Keratinocyte (primary cell): Measurements from ENCODE around the gene APOBR. TPM values are rescaled to one million over a fixed set of nuclear protein-coding genes. Genes with fewer than 3 reads are reported as not detected.
A peak's percentile ranks its signal among the peaks of the same experiment; 100 is the strongest.

Experiments
- DNase-seq: peaks from one replicate; pipeline ENCODE4 v3.0.0-alpha.2; 2011; ENCODE audit warnings: low read depth, missing footprints, low spot score
- FAIRE-seq: peaks from 2 replicates; lab custom pipeline; 2011; peaks lifted over from hg19 to GRCh38; lab: Jason Lieb, UNC
- H2AFZ ChIP-seq: 2 replicates; pipeline ENCODE4 v1.6.0; 2012; ENCODE audit warnings: low read length, control low read depth, inconsistent platforms; ENCODE audit not compliant: control insufficient read depth
- H3K27ac ChIP-seq: 2 replicates; pipeline ENCODE4 v1.5.1; 2011; ENCODE audit warnings: low read length; ENCODE audit not compliant: control insufficient read depth, insufficient read depth
- H3K27me3 ChIP-seq: 3 replicates; pipeline ENCODE4 v1.6.0; 2011; ENCODE audit warnings: low read length; ENCODE audit not compliant: control insufficient read depth, insufficient read depth; ENCODE audit errors: extremely low read depth
- H3K36me3 ChIP-seq, 2 experiments: 2 replicates in 1 of 2; 3 replicates in 1 of 2; pipeline ENCODE4 v1.5.1; 2011; ENCODE audit warnings: low read length in 2 of 2, mild to moderate bottlenecking in 1 of 2; ENCODE audit not compliant: control insufficient read depth in 2 of 2, insufficient read depth in 2 of 2; ENCODE audit errors: extremely low read depth in 1 of 2
- H3K4me1 ChIP-seq: 3 replicates; pipeline ENCODE4 v1.5.1; 2011; ENCODE audit warnings: low read length; ENCODE audit not compliant: control insufficient read depth, insufficient read depth; ENCODE audit errors: extremely low read depth
- H3K4me2 ChIP-seq: 3 replicates; pipeline ENCODE4 v1.6.0; 2011; ENCODE audit warnings: low read depth, low read length; ENCODE audit not compliant: control insufficient read depth, insufficient read depth; ENCODE audit errors: extremely low read depth
- H3K4me3 ChIP-seq, 3 experiments: fragments of 200-600 bp in 1 of 3; sonication (generic) in 1 of 3; 2 replicates in 2 of 3; 3 replicates in 1 of 3; pipeline ENCODE4 v1.5.1; 2011 to 2016; ENCODE audit warnings: low read length in 3 of 3, mild to moderate bottlenecking in 3 of 3, control low read depth in 2 of 3, inconsistent platforms in 1 of 3, low read depth in 1 of 3, mixed read lengths in 1 of 3, mixed run types in 1 of 3, moderate library complexity in 1 of 3; ENCODE audit not compliant: control insufficient read depth in 2 of 3, insufficient read depth in 2 of 3; ENCODE audit errors: extremely low read depth in 1 of 3
- H3K79me2 ChIP-seq: 2 replicates; pipeline ENCODE4 v1.6.0; 2012; ENCODE audit warnings: low read length; ENCODE audit not compliant: control insufficient read depth, insufficient read depth
- H3K9ac ChIP-seq: 3 replicates; pipeline ENCODE4 v1.6.0; 2011; ENCODE audit warnings: low read length; ENCODE audit not compliant: control insufficient read depth, insufficient read depth; ENCODE audit errors: extremely low read depth
- H3K9me1 ChIP-seq: 3 replicates; pipeline ENCODE4 v1.6.0; 2011; ENCODE audit warnings: low read length; ENCODE audit not compliant: control insufficient read depth, insufficient read depth; ENCODE audit errors: extremely low read depth
- H3K9me3 ChIP-seq: 2 replicates; pipeline ENCODE4 v1.5.1; 2012; ENCODE audit warnings: low read depth, low read length; ENCODE audit not compliant: control insufficient read depth
- H4K20me1 ChIP-seq: 3 replicates; pipeline ENCODE4 v1.6.0; 2011; ENCODE audit warnings: low read length; ENCODE audit not compliant: control insufficient read depth, insufficient read depth; ENCODE audit errors: extremely low read depth
- CTCF ChIP-seq, 3 experiments: IDR thresholded peaks in 1 of 3; conservative IDR thresholded peaks in 1 of 3; optimal IDR thresholded peaks in 1 of 3; 2 replicates in 2 of 3; 3 replicates in 1 of 3; pipeline versions ENCODE3 to v1.5.1; 2011; ENCODE audit warnings: low read length in 3 of 3, mild to moderate bottlenecking in 3 of 3, moderate library complexity in 2 of 3, control low read depth in 1 of 3, inconsistent platforms in 1 of 3; ENCODE audit not compliant: insufficient read depth in 2 of 3; ENCODE audit errors: extremely low read depth in 1 of 3
- EZH2 ChIP-seq: IDR thresholded peaks from one replicate; pipeline ENCODE4 v1.6.1; 2012; ENCODE audit warnings: inconsistent platforms, mild to moderate bottlenecking, low read length, moderate library complexity
- dilution Hi-C: fragments of 300-500 bp; cut with MboI; formaldehyde crosslinking; loops from one replicate; pipeline ENCODE4 v1.7.0; 2020; ENCODE audit warnings: low sequenced_read_pairs; ENCODE audit not compliant: extremely low pct_ligation_motif_present
- polyA plus RNA-seq, 5 experiments: library from polyadenylated mRNA; depleted of rRNA in 3 of 5; stranded (reverse) in 3 of 5; stranded (forward) in 1 of 5; unstranded in 1 of 5; fragments of >200 nt; gene quantifications; 1 replicate in 1 of 5; 2 replicates in 3 of 5; 3 replicates in 1 of 5; pipeline versions ENCODE4 v1.2.1 to v1.2.3, GENCODE V29; 2011 to 2012; ENCODE audit warnings: missing spikeins in 2 of 5, low read depth in 1 of 5, low replicate concordance in 1 of 5

APOBR gene
- polyA plus RNA-seq, 1 donor (not counting 4 experiments of a cell fraction or from before 2014, with no cell fraction given), result 0.04 TPM

GRCh38 chr16:28542646-28543045 is 48.2 kb downstream of the APOBR start:
- H3K9me3 ChIP-seq, result no peaks in the 10 kb centered on the region
- DNase-seq (no peak), FAIRE-seq (no peak)
- H3K27me3 ChIP-seq, result no peaks in the 10 kb centered on the region
- H3K36me3 ChIP-seq, result peaks cover 0 to 5% of the 10 kb centered on the region in 2 experiments
- H3K4me3 ChIP-seq, result no peak overlapping the region
- H2AFZ ChIP-seq, result peak overlapping the region; percentile 83
- H3K79me2 ChIP-seq, result peaks cover 9% of the 10 kb centered on the region
- H4K20me1 ChIP-seq, result no peaks in the 10 kb centered on the region
- H3K9me1 ChIP-seq, result no peaks in the 10 kb centered on the region
- TF ChIP-seq EZH2 (no peak), CTCF (optimal IDR thresholded peaks at IDR 0.05 in 1 of 3, IDR thresholded peaks at IDR 0.05 in 1 of 3, conservative IDR thresholded peaks at IDR 0.05 in 1 of 3; ENCODE audit: extremely low read depth in 1 of 3, insufficient read depth in 2 of 3, low read length in 3 of 3) (no peak)
- dilution Hi-C loops, result no loop called here
- H3K9ac ChIP-seq, result no peak overlapping the region
- H3K4me2 ChIP-seq, result peak overlapping the region; percentile 60
- peaks cover 21% of the 10 kb centered on the region for H3K4me1 ChIP-seq
- no peak overlapping the region for H3K27ac ChIP-seq

GRCh38 chr16:28543072-28543471 is 48.6 kb downstream of the APOBR start:
- H3K4me3 ChIP-seq, result no peak overlapping the region
- H3K36me3 ChIP-seq, result peaks cover 0 to under 1% of the 10 kb centered on the region in 2 experiments
- H3K27me3 ChIP-seq, result no peaks in the 10 kb centered on the region
- no peaks in the 10 kb centered on the region for H3K9me3 ChIP-seq
- FAIRE-seq, result no peak
- H3K79me2 ChIP-seq, result peaks cover 4% of the 10 kb centered on the region
- peak overlapping the region; percentile 83 for H2AFZ ChIP-seq
- H3K27ac ChIP-seq, result no peak overlapping the region
- TF ChIP-seq EZH2, result no peak
- no peak for TF ChIP-seq CTCF (optimal IDR thresholded peaks at IDR 0.05 in 1 of 3, IDR thresholded peaks at IDR 0.05 in 1 of 3, conservative IDR thresholded peaks at IDR 0.05 in 1 of 3; ENCODE audit: extremely low read depth in 1 of 3, insufficient read depth in 2 of 3, low read length in 3 of 3)
- H3K9me1 ChIP-seq, result no peaks in the 10 kb centered on the region
- H3K4me1 ChIP-seq, result peaks cover 17% of the 10 kb centered on the region
- no peak for DNase-seq
- H3K9ac ChIP-seq, result no peak overlapping the region
- H3K4me2 ChIP-seq, result peak overlapping the region; percentile 60
- dilution Hi-C loops, result no loop called here
- H4K20me1 ChIP-seq, result no peaks in the 10 kb centered on the region
